ENCODE data around the gene CSH1.
"Not testable (repeated sequence)": the region's sequence is repeated elsewhere in the genome, so short reads cannot be mapped to it uniquely, and the experiment has no call there.

CSH1 gene

GRCh38 chr17:63928966-63929695 is 32.8 kb upstream of the CSH1 start:
- no peak for DNase-seq (ENCODE audit: low read depth, low spot score)

GRCh38 chr17:63928172-63928666 is 31.8 kb upstream of the CSH1 start:
- no peak for DNase-seq (ENCODE audit: low read depth, low spot score)

GRCh38 chr17:63927464-63928171 is 31.2 kb upstream of the CSH1 start:
- DNase-seq (ENCODE audit: low read depth, low spot score), result no peak

GRCh38 chr17:63926164-63926563 is 29.8 kb upstream of the CSH1 start:
- no peak for DNase-seq (ENCODE audit: low read depth, low spot score)

- DNase-seq (ENCODE audit: low read depth, low spot score), result no peak
Observed at GRCh38 chr17:63925615-63926014, 29.2 kb upstream of the CSH1 start.

GRCh38 chr17:63922402-63922801 is 26.0 kb upstream of the CSH1 start:
- not testable (repeated sequence) for DNase-seq (ENCODE audit: low read depth, low spot score)

- DNase-seq (ENCODE audit: low read depth, low spot score), result not testable (repeated sequence)
Observed at GRCh38 chr17:63920779-63921178, 24.4 kb upstream of the CSH1 start.

GRCh38 chr17:63920050-63920449 is 23.7 kb upstream of the CSH1 start:
- not testable (repeated sequence) for DNase-seq (ENCODE audit: low read depth, low spot score)

GRCh38 chr17:63919311-63919723 is 22.9 kb upstream of the CSH1 start:
- peak; percentile 75 for DNase-seq (ENCODE audit: low read depth, low spot score)

- not testable (repeated sequence) for DNase-seq (ENCODE audit: low read depth, low spot score)
Observed at GRCh38 chr17:63918789-63919305, 22.5 kb upstream of the CSH1 start, which contains the start of gene GH1. GH1 (minus strand) TSS chr17:63918839; CDS start chr17:63918776, 63 bp downstream.

- DNase-seq (ENCODE audit: low read depth, low spot score), result no peak
Observed at GRCh38 chr17:63918305-63918704, 21.9 kb upstream of the CSH1 start.

- no peak for DNase-seq (ENCODE audit: low read depth, low spot score)
Observed at GRCh38 chr17:63917646-63918045, 21.3 kb upstream of the CSH1 start.

- not testable (repeated sequence) for DNase-seq (ENCODE audit: low read depth, low spot score)
Observed at GRCh38 chr17:63917206-63917605, 20.8 kb upstream of the CSH1 start.

GRCh38 chr17:63916566-63917185 is 20.3 kb upstream of the CSH1 start:
- no peak for DNase-seq (ENCODE audit: low read depth, low spot score)

GRCh38 chr17:63915753-63916152 is 19.4 kb upstream of the CSH1 start:
- DNase-seq (ENCODE audit: low read depth, low spot score), result not testable (repeated sequence)

GRCh38 chr17:63914471-63914870 is 18.1 kb upstream of the CSH1 start:
- DNase-seq (ENCODE audit: low read depth, low spot score), result no peak

- DNase-seq (ENCODE audit: low read depth, low spot score), result peak; percentile 46
Observed at GRCh38 chr17:63911657-63912100, 15.3 kb upstream of the CSH1 start.

GRCh38 chr17:63911041-63911635 is 14.8 kb upstream of the CSH1 start, which contains the start of gene CSHL1:
CSHL1 (minus strand) TSS chr17:63911258; CDS start chr17:63911196, 62 bp downstream.
- DNase-seq (ENCODE audit: low read depth, low spot score), result no peak

GRCh38 chr17:63910096-63910495 is 13.7 kb upstream of the CSH1 start:
- no peak for DNase-seq (ENCODE audit: low read depth, low spot score)

GRCh38 chr17:63909586-63909985 is 13.2 kb upstream of the CSH1 start:
- DNase-seq (ENCODE audit: low read depth, low spot score), result not testable (repeated sequence)

GRCh38 chr17:63907161-63907778 is 10.9 kb upstream of the CSH1 start:
- peak; percentile 15 for DNase-seq (ENCODE audit: low read depth, low spot score)
